Fibroblast of villous mesenchyme (primary cell): ENCODE measurements around the gene C9orf153. TPM values are rescaled to one million over a fixed set of nuclear protein-coding genes. Genes with fewer than 3 reads are reported as not detected.

Source experiments
- DNase-seq: peaks from one replicate; pipeline ENCODE4 v3.0.0-alpha.2; 2010; ENCODE audit warnings: low read depth
- H3K4me3 ChIP-seq: 2 replicates; pipeline ENCODE4 v1.5.1; 2011; ENCODE audit warnings: low read depth, mild to moderate bottlenecking, low read length
- total RNA-seq: library from RNA; depleted of rRNA; stranded (reverse); fragments of >200 nt; gene quantifications from 2 replicates; pipeline ENCODE4 v1.2.3, GENCODE V29; 2012
- TF ChIP-seq, protein P1 (sequence below): IDR thresholded peaks from 2 replicates; pipeline ENCODE4 v1.5.1; 2012; ENCODE audit warnings: low read depth, mild to moderate bottlenecking, low read length; ENCODE audit not compliant: insufficient read depth

Gene C9orf153
- total RNA-seq, 1 donor: not detected

DNA sequence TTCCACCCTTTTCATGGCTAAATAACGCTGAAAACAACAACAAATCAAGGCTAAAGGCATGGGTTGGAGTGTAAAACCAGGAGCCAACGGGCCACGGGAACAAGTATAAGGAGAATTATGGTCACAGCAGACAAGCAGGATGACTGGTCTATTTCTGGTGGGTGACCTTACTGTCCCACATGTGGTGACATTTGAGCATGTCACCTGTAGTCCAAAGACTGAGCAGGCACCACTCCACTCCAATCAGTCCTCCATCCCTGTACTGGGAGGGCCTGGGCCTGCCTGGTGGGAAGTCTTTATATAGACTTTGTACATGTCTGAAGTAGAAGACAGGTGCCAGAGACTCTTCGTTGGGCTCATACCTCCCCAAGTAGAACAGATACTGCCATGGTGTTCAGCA, 36.8 kb downstream of the C9orf153 start:
- no peak for DNase-seq
- H3K4me3 ChIP-seq: no peak overlapping the region
- TF ChIP-seq, protein P1, sequence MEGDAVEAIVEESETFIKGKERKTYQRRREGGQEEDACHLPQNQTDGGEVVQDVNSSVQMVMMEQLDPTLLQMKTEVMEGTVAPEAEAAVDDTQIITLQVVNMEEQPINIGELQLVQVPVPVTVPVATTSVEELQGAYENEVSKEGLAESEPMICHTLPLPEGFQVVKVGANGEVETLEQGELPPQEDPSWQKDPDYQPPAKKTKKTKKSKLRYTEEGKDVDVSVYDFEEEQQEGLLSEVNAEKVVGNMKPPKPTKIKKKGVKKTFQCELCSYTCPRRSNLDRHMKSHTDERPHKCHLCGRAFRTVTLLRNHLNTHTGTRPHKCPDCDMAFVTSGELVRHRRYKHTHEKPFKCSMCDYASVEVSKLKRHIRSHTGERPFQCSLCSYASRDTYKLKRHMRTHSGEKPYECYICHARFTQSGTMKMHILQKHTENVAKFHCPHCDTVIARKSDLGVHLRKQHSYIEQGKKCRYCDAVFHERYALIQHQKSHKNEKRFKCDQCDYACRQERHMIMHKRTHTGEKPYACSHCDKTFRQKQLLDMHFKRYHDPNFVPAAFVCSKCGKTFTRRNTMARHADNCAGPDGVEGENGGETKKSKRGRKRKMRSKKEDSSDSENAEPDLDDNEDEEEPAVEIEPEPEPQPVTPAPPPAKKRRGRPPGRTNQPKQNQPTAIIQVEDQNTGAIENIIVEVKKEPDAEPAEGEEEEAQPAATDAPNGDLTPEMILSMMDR: no peak

DNA sequence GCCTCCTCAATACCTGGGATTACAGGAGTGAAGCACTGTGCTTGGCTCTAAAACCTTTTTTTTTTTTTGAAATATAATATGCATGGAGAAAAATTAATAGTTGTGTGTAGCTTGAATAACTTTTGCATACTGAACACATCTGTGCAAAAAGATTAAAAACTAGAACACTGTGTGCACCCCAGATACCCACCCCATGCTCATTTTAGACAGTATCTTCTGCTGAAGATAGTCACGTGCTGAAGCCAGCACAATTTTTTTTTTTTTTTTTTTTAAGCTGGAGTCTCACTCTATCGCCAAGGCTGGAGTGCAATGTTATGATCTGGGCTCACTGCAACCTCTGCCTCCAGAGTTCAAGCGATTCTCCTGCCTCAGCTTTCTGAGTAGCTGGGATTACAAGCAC, 39.9 kb downstream of the C9orf153 start:
- H3K4me3 ChIP-seq: no peak overlapping the region
- TF ChIP-seq, protein P1: no peak
- DNase-seq: no peak

DNA sequence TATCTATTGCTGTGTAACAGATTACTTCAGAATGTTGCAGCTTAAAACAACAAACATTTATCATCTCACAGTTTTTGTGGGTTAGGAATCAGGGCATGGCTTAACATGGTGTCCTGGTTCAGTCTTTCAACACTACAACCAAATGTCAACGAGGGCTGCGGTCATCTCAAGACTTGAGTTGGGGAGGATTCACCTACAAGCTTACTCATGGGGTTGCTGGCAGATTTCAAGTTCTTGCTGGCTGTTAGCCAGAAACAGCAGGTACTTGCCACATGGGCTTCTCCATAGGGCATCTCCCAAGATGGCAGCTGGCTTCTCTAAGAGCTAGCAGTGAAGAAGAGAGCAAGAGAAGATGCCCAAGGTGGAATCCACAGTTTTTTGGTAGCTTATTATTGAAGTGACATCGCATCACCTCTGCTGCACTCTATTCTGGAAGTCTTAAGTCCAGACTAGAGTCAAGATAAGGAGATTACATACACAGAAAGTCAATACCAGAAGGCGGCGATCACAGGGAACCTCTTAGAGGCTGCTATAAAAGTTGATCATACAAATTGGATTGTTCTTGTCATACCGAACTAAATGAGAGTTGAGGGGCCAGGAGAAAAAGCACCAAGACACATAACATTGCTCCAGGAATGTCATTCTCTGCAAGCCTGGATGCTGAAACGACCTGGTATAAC, 42.2 kb downstream of the C9orf153 start:
- H3K4me3 ChIP-seq: no peak overlapping the region
- TF ChIP-seq, protein P1: no peak
- no peak for DNase-seq

DNA sequence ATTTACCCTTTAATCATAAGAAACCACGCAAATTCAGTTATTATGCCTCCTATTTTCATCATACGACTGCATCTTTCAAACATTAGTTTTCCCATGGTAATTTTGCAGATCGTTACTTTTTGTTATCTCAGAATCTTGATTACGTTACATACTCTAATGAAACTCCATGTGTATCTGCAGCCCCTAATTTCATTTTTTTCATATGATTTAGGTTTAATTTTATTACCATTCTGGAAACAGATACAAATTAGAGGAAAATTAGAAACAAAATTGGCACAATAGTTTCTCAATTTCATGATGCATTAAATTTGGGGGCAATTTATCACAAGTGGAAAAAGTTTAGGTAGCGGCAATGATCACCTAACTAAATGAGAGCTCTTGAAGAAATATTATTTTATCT, 52.3 kb downstream of the C9orf153 start:
- DNase-seq: no peak
- TF ChIP-seq, protein P1: no peak
- no peak overlapping the region for H3K4me3 ChIP-seq

DNA sequence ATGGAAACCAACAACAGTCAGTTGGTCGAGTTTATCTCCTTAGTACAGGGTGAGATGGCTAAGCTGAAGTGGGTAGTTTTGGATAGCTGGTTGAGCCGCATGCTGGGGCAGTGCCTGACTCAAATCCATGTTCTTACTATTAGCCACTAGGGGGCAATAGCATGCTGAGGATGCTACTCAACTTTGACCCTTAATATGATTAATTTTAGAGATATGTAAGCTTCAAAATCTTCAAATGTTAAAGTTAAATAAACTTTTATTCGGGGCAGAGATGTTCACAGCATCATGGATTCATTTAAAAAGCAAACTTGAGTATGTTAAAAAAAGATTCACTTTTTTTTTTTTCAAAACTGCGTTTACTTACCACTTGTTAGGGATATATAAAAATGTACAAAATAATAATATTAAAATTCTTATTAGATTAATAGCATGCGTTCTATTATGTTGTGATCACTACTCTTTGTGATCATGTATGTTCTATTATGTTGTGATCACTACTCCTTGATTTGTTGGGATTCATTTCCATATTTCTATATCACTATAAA, 57.0 kb downstream of the C9orf153 start:
- TF ChIP-seq, protein P1: peak; percentile 81
- no peak overlapping the region for H3K4me3 ChIP-seq
- DNase-seq: peak; percentile 58

DNA sequence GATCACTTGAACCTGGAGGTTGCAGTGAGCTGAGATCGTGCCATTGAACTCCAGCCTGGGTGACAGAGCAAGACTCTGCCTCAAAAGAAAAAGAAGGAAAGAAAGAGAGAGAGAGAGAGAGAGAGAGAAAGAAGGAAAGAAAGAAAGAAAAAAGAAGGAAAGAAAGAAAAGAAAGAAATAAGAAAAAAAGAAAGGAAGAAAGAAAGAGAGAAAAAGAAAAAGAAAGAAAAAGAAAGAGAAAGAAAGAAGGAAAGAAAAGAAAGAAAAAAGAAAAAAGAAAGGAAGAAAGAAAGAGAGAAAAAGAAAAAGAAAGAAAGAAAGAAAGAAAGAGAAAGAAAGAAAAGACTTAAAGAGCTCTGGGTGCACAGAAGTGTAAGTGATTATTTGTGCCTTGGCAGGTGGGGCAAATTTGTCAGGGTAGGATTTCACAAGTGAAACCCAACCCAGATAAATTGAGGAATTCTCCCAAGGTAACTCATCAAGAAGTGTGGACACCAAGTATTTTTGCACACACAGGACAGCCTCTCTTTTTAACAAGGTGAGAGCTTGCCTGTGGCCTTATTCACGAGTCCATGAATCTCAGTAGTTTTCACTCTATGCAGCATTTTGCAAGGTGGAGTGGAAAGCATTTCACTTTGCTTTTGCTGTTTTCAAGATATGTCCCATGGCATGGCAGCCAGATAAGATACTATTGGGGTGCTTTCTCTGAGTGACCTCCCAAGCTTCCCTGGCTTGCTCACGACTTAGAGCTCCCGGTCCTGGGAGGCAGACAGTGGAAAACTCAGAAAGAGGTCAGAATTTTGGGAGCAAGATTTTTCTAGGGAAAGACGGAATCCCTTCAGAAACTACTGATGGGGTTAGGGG, 57.8 kb downstream of the C9orf153 start:
- no peak overlapping the region for H3K4me3 ChIP-seq

More for the DNA sequence above, 57.8 kb downstream of the C9orf153 start:
- TF ChIP-seq, protein P1: no peak
- no peak for DNase-seq
